ENCODE results near the gene NPC1.
"Not testable (repeated sequence)": the region's sequence is repeated elsewhere in the genome, so short reads cannot be mapped to it uniquely, and the experiment has no call there.

NPC1 gene

DNA sequence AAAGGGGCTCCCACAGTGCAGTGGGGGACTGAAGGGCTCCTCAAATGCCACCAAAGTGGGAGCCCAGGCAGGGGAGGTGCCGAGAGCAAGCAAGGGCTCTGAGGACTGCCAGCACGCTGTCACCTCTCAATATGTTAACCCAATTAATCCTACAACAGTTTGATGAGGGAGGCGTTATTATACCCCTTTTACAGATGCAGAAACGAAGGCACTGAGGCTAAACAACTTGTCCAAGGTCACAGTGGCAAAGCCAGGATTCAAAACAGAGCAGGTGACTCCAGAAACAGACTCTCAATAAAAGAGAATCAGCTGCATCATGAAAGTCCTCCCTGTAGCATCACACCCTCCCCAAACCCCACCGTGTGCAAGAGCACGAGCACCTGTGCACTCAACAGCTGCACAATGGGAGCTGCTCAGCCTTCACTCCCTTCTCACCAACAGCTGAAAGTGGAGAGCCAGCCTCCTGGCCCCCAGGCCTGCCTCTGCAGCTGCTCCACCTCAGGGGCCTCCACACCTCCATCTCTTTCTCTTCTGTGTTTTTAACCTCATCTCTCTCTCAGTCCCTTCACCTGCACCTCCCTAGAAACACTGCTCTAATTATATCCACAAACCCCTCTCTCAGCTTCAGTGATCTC lies 8.1 kb downstream of the NPC1 start:
- Mint-ChIP-seq H3K27me3 (no peaks in the 10 kb centered on the region), H3K36me3 (ENCODE audit: insufficient read depth) (peaks cover 48% of the 10 kb centered on the region), H3K27ac (peak overlapping the region; percentile 76 to 79), H3K9me3 (no peaks in the 10 kb centered on the region), H3K4me1 (ENCODE audit: low read depth in 2 of 2) (peaks cover 64 to 75% of the 10 kb centered on the region in 2 donors), H3K4me3 (peak overlapping the region; percentile 44 to 56)
- no peak for DNase-seq
- no peak for ATAC-seq (replicated peaks)

- H3K4me1 Mint-ChIP-seq (ENCODE audit: low read depth in 2 of 2) = peaks cover 65 to 71% of the 10 kb centered on the region in 2 donors
- not testable (repeated sequence) for H3K4me3 Mint-ChIP-seq; DNase-seq; H3K27me3 Mint-ChIP-seq; ATAC-seq (replicated peaks); H3K27ac Mint-ChIP-seq; H3K9me3 Mint-ChIP-seq
- peaks cover 43% of the 10 kb centered on the region for H3K36me3 Mint-ChIP-seq (ENCODE audit: insufficient read depth)
These were observed 8.8 kb downstream of the NPC1 start for GRCh38 chr18:23577521-23577920.

GRCh38 chr18:23575309-23575651 lies 11.0 kb downstream of the NPC1 start:
- no peaks in the 10 kb centered on the region for H3K9me3 Mint-ChIP-seq
- peak overlapping the region; percentile 73 to 79 for H3K4me3 Mint-ChIP-seq
- no peaks in the 10 kb centered on the region for H3K27me3 Mint-ChIP-seq
- H3K4me1 Mint-ChIP-seq (ENCODE audit: low read depth in 2 of 2) = peaks cover 55 to 67% of the 10 kb centered on the region in 2 donors
- ATAC-seq (replicated peaks) (no peak), DNase-seq (no peak)
- H3K27ac Mint-ChIP-seq = peak overlapping the region; percentile 96
- H3K36me3 Mint-ChIP-seq (ENCODE audit: insufficient read depth) = peaks cover 40% of the 10 kb centered on the region

GRCh38 chr18:23574611-23575308 lies 11.5 kb downstream of the NPC1 start:
- DNase-seq (no peak), ATAC-seq (replicated peaks) (no peak)
- H3K9me3 Mint-ChIP-seq = no peaks in the 10 kb centered on the region
- H3K4me1 Mint-ChIP-seq (ENCODE audit: low read depth in 2 of 2) = peaks cover 54 to 64% of the 10 kb centered on the region in 2 donors
- H3K4me3 Mint-ChIP-seq = peak overlapping the region; percentile 73 to 79
- no peaks in the 10 kb centered on the region for H3K27me3 Mint-ChIP-seq
- peaks cover 38% of the 10 kb centered on the region for H3K36me3 Mint-ChIP-seq (ENCODE audit: insufficient read depth)
- H3K27ac Mint-ChIP-seq = peak overlapping the region; percentile 96

GRCh38 chr18:23573626-23574431 lies 12.5 kb downstream of the NPC1 start:
- Mint-ChIP-seq H3K27me3 (no peaks in the 10 kb centered on the region), H3K27ac (peak overlapping the region; percentile 96), H3K4me1 (ENCODE audit: low read depth in 2 of 2) (peaks cover 50 to 56% of the 10 kb centered on the region in 2 donors), H3K9me3 (no peaks in the 10 kb centered on the region), H3K36me3 (ENCODE audit: insufficient read depth) (peaks cover 43% of the 10 kb centered on the region), H3K4me3 (peak overlapping the region; percentile 73 to 79)
- ATAC-seq (replicated peaks) = peak; percentile 71
- DNase-seq = peak; percentile 9 to 21 (median 17)

DNA sequence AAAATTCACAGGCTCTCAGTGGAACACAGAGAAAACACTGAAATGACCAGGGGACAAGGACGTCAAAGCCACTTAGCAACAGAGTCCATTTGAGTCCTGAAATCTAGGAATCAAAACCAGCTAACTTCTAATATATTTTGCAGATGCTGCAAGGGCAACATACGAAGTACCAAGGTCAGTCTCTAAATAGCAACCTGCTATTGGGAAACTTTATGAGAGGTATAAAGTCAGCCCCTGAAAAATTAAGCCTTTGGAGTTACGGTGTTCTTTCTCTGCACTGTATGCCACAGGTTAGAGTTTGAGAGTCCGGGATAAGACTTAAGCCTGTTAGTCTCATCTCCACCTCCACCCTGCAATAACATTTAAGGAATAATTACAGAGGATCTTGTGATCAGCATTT lies 13.3 kb downstream of the NPC1 start:
- Mint-ChIP-seq H3K27ac (peak overlapping the region; percentile 96), H3K36me3 (ENCODE audit: insufficient read depth) (peaks cover 51% of the 10 kb centered on the region), H3K27me3 (no peaks in the 10 kb centered on the region), H3K9me3 (no peaks in the 10 kb centered on the region), H3K4me1 (ENCODE audit: low read depth in 2 of 2) (peaks cover 47 to 56% of the 10 kb centered on the region in 2 donors), H3K4me3 (peak overlapping the region; percentile 73 to 79)
- DNase-seq = no peak
- no peak for ATAC-seq (replicated peaks)

GRCh38 chr18:23572570-23572969 lies 13.7 kb downstream of the NPC1 start:
- Mint-ChIP-seq H3K27me3 (no peaks in the 10 kb centered on the region), H3K4me1 (ENCODE audit: low read depth in 2 of 2) (peaks cover 47 to 57% of the 10 kb centered on the region in 2 donors), H3K9me3 (no peaks in the 10 kb centered on the region), H3K36me3 (ENCODE audit: insufficient read depth) (peaks cover 55% of the 10 kb centered on the region), H3K4me3 (peak overlapping the region; percentile 41 to 57), H3K27ac (peak overlapping the region; percentile 96)
- DNase-seq = no peak
- ATAC-seq (replicated peaks) = no peak

GRCh38 chr18:23572012-23572411 lies 14.3 kb downstream of the NPC1 start:
- ATAC-seq (replicated peaks) (no peak), DNase-seq (no peak)
- H3K27ac Mint-ChIP-seq = peak overlapping the region; percentile 96
- H3K9me3 Mint-ChIP-seq = no peaks in the 10 kb centered on the region
- H3K4me1 Mint-ChIP-seq (ENCODE audit: low read depth in 2 of 2) = peaks cover 47 to 57% of the 10 kb centered on the region in 2 donors
- no peaks in the 10 kb centered on the region for H3K27me3 Mint-ChIP-seq
- peaks cover 61% of the 10 kb centered on the region for H3K36me3 Mint-ChIP-seq (ENCODE audit: insufficient read depth)
- peak overlapping the region; percentile 41 to 57 for H3K4me3 Mint-ChIP-seq

DNA sequence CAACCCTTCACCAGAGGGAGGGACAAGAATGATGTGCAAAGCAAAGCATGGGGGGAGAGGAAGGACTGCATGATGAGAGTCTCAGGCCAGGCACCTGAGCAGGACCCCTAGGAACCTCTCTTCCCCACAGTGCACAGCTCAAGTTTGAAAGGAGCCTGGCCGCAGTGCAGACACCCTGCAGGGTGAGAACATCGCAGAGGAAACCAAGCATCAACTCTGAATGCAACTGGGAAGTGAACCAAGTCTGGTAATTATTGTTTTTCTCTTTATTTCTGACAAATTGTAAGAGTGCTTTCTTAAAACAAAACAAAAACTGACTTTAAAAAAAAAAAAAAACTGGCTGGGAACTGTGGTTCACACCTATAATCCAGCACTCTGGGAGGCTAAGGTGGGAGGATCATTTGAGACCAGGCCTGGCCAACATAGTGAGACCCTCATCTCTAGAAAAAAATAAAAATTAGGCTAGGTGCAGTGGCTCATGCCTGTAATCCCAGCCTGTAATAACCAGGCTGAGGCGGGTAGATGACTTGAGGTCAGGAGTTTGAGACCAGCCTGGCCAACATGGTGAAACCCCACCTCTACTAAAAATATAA lies 15.3 kb downstream of the NPC1 start:
- Mint-ChIP-seq H3K27ac (peak overlapping the region; percentile 96), H3K4me1 (ENCODE audit: low read depth in 2 of 2) (peaks cover 41 to 54% of the 10 kb centered on the region in 2 donors), H3K4me3 (peak overlapping the region; percentile 68 to 73), H3K27me3 (no peaks in the 10 kb centered on the region), H3K9me3 (no peaks in the 10 kb centered on the region), H3K36me3 (ENCODE audit: insufficient read depth) (peaks cover 64% of the 10 kb centered on the region)
- ATAC-seq (replicated peaks) = peak; percentile 76
- DNase-seq = peak; percentile 39 to 47 (median 47)

GRCh38 chr18:23569299-23570063 lies 16.8 kb downstream of the NPC1 start:
- peaks cover 69% of the 10 kb centered on the region for H3K36me3 Mint-ChIP-seq (ENCODE audit: insufficient read depth)
- no peak overlapping the region for H3K4me3 Mint-ChIP-seq
- no peaks in the 10 kb centered on the region for H3K9me3 Mint-ChIP-seq
- DNase-seq = no peak
- peak overlapping the region; percentile 96 for H3K27ac Mint-ChIP-seq
- H3K4me1 Mint-ChIP-seq (ENCODE audit: low read depth in 2 of 2) = peaks cover 32 to 43% of the 10 kb centered on the region in 2 donors
- ATAC-seq (replicated peaks) = no peak
- H3K27me3 Mint-ChIP-seq = no peaks in the 10 kb centered on the region

GRCh38 chr18:23568281-23569138 lies 17.8 kb downstream of the NPC1 start:
- ATAC-seq (replicated peaks) = no peak
- DNase-seq = no peak
- Mint-ChIP-seq H3K4me1 (ENCODE audit: low read depth in 2 of 2) (peaks cover 30 to 38% of the 10 kb centered on the region in 2 donors), H3K36me3 (ENCODE audit: insufficient read depth) (peaks cover 71% of the 10 kb centered on the region), H3K27me3 (no peaks in the 10 kb centered on the region), H3K27ac (peak overlapping the region; percentile 79 to 96), H3K9me3 (no peaks in the 10 kb centered on the region), H3K4me3 (no peak overlapping the region)

DNA sequence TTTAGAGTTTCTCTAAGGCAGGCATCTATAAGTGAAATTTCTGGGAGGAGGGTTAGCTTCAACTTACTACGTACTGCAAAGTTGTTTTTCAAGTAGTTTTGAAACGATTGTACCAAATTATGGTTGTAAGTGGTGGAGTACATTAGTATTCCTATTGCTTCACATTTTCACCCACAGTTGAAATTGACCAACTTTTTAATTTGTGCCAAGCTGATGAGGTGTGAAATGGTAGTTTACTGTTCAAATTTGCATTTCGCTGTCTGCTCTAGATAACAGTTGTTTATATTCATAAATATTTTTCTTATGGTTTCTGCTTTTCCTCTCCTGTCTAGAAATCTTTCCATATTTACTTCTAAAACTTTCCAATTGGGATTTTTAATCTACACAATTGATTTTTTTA lies 18.6 kb downstream of the NPC1 start:
- Mint-ChIP-seq H3K36me3 (ENCODE audit: insufficient read depth) (peaks cover 79% of the 10 kb centered on the region), H3K27ac (peak overlapping the region; percentile 41 to 79), H3K4me3 (no peak overlapping the region), H3K27me3 (no peaks in the 10 kb centered on the region), H3K4me1 (ENCODE audit: low read depth in 2 of 2) (peaks cover 32 to 40% of the 10 kb centered on the region in 2 donors), H3K9me3 (no peaks in the 10 kb centered on the region)
- ATAC-seq (replicated peaks) (no peak), DNase-seq (no peak)
